Measurements from ENCODE around the gene CDH12.

CDH12 gene

DNA sequence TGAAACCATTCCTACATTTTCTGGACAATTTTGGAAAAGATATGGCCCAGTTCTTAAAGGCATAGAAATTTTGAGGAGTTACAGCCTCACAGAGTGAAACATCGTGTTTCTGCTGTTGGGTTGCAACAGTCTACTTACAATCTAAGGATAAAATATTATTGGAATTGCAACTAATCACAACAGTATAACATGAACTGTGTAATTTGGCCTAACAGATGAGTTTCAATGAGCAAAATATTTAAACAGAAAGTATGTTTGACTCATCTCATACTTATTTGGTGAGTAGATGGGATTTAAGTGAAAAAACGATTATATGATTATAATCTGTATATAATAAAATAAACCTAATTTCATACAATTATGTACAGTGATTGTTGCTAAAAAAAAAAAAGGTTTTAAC lies 1061.8 kb downstream of the CDH12 start:
- Histone ChIP-seq H4K20me1 (ENCODE audit: insufficient read depth, low read length) (no peaks in the 10 kb centered on the region), H3K9me3 (ENCODE audit: low read length) (no peaks in the 10 kb centered on the region), H3K4me1 (ENCODE audit: insufficient read depth, low read length, severe bottlenecking) (no peaks in the 10 kb centered on the region), H3K36me3 (ENCODE audit: insufficient read depth, low read length) (no peaks in the 10 kb centered on the region), H3F3A (ENCODE audit: insufficient read depth, low read length) (no peaks in the 10 kb centered on the region), H3K27me3 (ENCODE audit: insufficient read depth, low read length) (no peaks in the 10 kb centered on the region), H2AFZ (ENCODE audit: low read length) (no peak overlapping the region), H3K4me3 (ENCODE audit: low read depth, low read length, poor library complexity, severe bottlenecking) (no peak overlapping the region), H3K9ac (ENCODE audit: low read length) (no peak overlapping the region), H3K79me2 (ENCODE audit: insufficient read depth, low read length) (no peaks in the 10 kb centered on the region), H3K4me2 (ENCODE audit: low read length) (no peak overlapping the region), H3K27ac (ENCODE audit: low read depth, low read length, poor library complexity, severe bottlenecking) (no peak overlapping the region), H3K9me2 (ENCODE audit: low read depth, low read length) (no peaks in the 10 kb centered on the region)
- TF ChIP-seq, protein P1, sequence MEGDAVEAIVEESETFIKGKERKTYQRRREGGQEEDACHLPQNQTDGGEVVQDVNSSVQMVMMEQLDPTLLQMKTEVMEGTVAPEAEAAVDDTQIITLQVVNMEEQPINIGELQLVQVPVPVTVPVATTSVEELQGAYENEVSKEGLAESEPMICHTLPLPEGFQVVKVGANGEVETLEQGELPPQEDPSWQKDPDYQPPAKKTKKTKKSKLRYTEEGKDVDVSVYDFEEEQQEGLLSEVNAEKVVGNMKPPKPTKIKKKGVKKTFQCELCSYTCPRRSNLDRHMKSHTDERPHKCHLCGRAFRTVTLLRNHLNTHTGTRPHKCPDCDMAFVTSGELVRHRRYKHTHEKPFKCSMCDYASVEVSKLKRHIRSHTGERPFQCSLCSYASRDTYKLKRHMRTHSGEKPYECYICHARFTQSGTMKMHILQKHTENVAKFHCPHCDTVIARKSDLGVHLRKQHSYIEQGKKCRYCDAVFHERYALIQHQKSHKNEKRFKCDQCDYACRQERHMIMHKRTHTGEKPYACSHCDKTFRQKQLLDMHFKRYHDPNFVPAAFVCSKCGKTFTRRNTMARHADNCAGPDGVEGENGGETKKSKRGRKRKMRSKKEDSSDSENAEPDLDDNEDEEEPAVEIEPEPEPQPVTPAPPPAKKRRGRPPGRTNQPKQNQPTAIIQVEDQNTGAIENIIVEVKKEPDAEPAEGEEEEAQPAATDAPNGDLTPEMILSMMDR (IDR thresholded peaks at IDR 0.05; ENCODE audit: low read length): no peak
- no peak for TF ChIP-seq EZH2 (IDR thresholded peaks at IDR 0.05; ENCODE audit: borderline replicate concordance, low read length)

DNA sequence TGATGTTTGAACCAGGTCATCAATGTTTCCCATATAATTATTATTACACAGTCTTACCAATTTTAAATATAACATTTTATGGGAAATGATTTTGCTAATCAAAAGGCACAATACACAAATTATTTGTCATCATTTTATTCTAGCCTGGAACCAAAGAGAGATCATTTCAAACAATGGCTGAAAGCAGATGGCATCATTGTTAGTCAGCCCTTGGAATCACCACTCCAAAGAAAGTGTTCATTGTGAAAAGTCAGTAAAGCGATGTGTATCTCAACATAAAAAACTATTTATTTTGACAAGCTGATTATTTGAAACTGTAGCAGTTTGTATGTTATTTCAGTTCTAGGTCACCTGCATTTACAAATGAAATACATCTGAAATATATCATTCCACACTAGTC lies 1068.7 kb downstream of the CDH12 start:
- Histone ChIP-seq H3K4me3 (ENCODE audit: low read depth, low read length, poor library complexity, severe bottlenecking) (no peak overlapping the region), H3K27ac (ENCODE audit: low read depth, low read length, poor library complexity, severe bottlenecking) (no peak overlapping the region), H3K27me3 (ENCODE audit: insufficient read depth, low read length) (no peaks in the 10 kb centered on the region), H3K4me1 (ENCODE audit: insufficient read depth, low read length, severe bottlenecking) (no peaks in the 10 kb centered on the region), H2AFZ (ENCODE audit: low read length) (no peak overlapping the region), H3K9me3 (ENCODE audit: low read length) (no peaks in the 10 kb centered on the region), H3K79me2 (ENCODE audit: insufficient read depth, low read length) (no peaks in the 10 kb centered on the region), H4K20me1 (ENCODE audit: insufficient read depth, low read length) (no peaks in the 10 kb centered on the region), H3K9me2 (ENCODE audit: low read depth, low read length) (no peaks in the 10 kb centered on the region), H3F3A (ENCODE audit: insufficient read depth, low read length) (no peaks in the 10 kb centered on the region), H3K9ac (ENCODE audit: low read length) (no peak overlapping the region), H3K36me3 (ENCODE audit: insufficient read depth, low read length) (no peaks in the 10 kb centered on the region), H3K4me2 (ENCODE audit: low read length) (no peak overlapping the region)
- no peak for TF ChIP-seq EZH2 (IDR thresholded peaks at IDR 0.05; ENCODE audit: borderline replicate concordance, low read length)
- TF ChIP-seq, protein P1 (IDR thresholded peaks at IDR 0.05; ENCODE audit: low read length): no peak

DNA sequence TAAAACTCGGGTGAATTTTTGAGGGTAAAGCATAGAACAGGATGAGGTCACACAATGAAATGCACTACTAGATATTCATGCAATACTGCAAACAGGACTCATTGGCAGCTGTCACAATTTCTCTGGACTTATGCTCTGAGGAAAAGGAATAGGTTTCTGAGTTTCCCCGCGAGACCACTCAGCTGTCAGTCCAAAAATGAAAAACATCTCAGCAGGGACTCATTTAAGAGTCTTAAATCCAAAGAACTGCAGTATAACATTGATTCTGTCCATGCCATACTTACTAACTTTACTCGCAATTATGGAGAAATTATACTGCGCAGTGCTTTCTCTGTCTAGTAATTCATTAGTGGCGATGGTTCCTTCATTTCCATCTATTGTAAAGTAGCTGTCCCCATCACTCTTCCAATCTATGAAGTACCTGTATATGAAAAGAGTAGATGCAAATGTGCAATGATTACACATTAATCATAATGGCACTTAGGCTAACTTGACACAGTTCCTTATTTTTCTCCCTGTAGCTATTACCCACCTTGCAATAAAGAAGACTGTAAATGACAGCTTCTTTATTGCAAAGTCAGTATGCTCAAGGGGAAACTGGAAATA lies 1070.0 kb downstream of the CDH12 start:
- H3K9me2 ChIP-seq (ENCODE audit: low read depth, low read length): no peaks in the 10 kb centered on the region
- no peak for TF ChIP-seq EZH2 (IDR thresholded peaks at IDR 0.05; ENCODE audit: borderline replicate concordance, low read length)
- TF ChIP-seq, protein P1 (IDR thresholded peaks at IDR 0.05; ENCODE audit: low read length): no peak

More for the DNA sequence above, 1070.0 kb downstream of the CDH12 start:
- Histone ChIP-seq H4K20me1 (ENCODE audit: insufficient read depth, low read length) (no peaks in the 10 kb centered on the region), H3K79me2 (ENCODE audit: insufficient read depth, low read length) (no peaks in the 10 kb centered on the region), H3K4me3 (ENCODE audit: low read depth, low read length, poor library complexity, severe bottlenecking) (no peak overlapping the region), H2AFZ (ENCODE audit: low read length) (no peak overlapping the region), H3K4me1 (ENCODE audit: insufficient read depth, low read length, severe bottlenecking) (no peaks in the 10 kb centered on the region), H3K36me3 (ENCODE audit: insufficient read depth, low read length) (no peaks in the 10 kb centered on the region), H3K4me2 (ENCODE audit: low read length) (no peak overlapping the region), H3K9ac (ENCODE audit: low read length) (no peak overlapping the region), H3K27ac (ENCODE audit: low read depth, low read length, poor library complexity, severe bottlenecking) (no peak overlapping the region), H3F3A (ENCODE audit: insufficient read depth, low read length) (no peaks in the 10 kb centered on the region), H3K9me3 (ENCODE audit: low read length) (no peaks in the 10 kb centered on the region), H3K27me3 (ENCODE audit: insufficient read depth, low read length) (no peaks in the 10 kb centered on the region)

All from OCI-LY1 (cell line).